Small intestine (tissue), 7 donors: ENCODE measurements around the gene ECI2. TPM values are rescaled to one million over a fixed set of nuclear protein-coding genes. Genes with fewer than 3 reads are reported as not detected.
A peak's percentile ranks its signal among the peaks of the same experiment; 100 is the strongest.

ENCODE experiments used
- DNase-seq, 2 donors: peaks; one replicate each; pipeline versions ENCODE4 v3.0.0 to v3.0.0-alpha.2; 2013
- FAIRE-seq: peaks from 2 replicates; lab custom pipeline; 2012; peaks lifted over from hg19 to GRCh38; lab: Jason Lieb, UNC
- H3K27ac ChIP-seq, 3 donors: one replicate each; pipeline ENCODE4 v1.5.1; 2013; ENCODE audit warnings: low read length in 2 of 3, mild to moderate bottlenecking in 2 of 3, control low read depth in 1 of 3, inconsistent platforms in 1 of 3, low read depth in 1 of 3, moderate library complexity in 1 of 3
- H3K27me3 ChIP-seq, 3 donors: one replicate each; pipeline ENCODE4 v1.6.1; 2013; ENCODE audit warnings: low read length in 3 of 3, inconsistent platforms in 1 of 3; ENCODE audit not compliant: control insufficient read depth in 3 of 3, insufficient read depth in 3 of 3
- H3K36me3 ChIP-seq, 3 donors: one replicate each; pipeline ENCODE4 v1.6.1; 2013; ENCODE audit warnings: low read length in 3 of 3, inconsistent platforms in 1 of 3, low read depth in 1 of 3, mild to moderate bottlenecking in 1 of 3, moderate library complexity in 1 of 3; ENCODE audit not compliant: control insufficient read depth in 3 of 3, insufficient read depth in 2 of 3
- H3K4me1 ChIP-seq, 3 donors: one replicate each; pipeline ENCODE4 v1.6.1; 2013; ENCODE audit warnings: low read length in 2 of 3, inconsistent platforms in 1 of 3, low read depth in 1 of 3, mild to moderate bottlenecking in 1 of 3, moderate library complexity in 1 of 3; ENCODE audit not compliant: control insufficient read depth in 3 of 3, insufficient read depth in 2 of 3
- H3K4me3 ChIP-seq, 3 donors: one replicate each; pipeline ENCODE4 v1.5.1; 2013; ENCODE audit warnings: low read length in 3 of 3, control low read depth in 1 of 3, inconsistent platforms in 1 of 3, low read depth in 1 of 3, mild to moderate bottlenecking in 1 of 3, moderate library complexity in 1 of 3
- H3K9me3 ChIP-seq, 2 donors: one replicate each; pipeline ENCODE4 v1.6.1; 2013; ENCODE audit warnings: low read depth in 1 of 2, low read length in 1 of 2; ENCODE audit not compliant: control insufficient read depth in 2 of 2, insufficient read depth in 1 of 2
- WGBS, 3 donors: extraction: QIAGEN DNeasy Blood & Tissue Kit; methylation state at CpG; one replicate each; pipeline ENCODE4 v1.1.7; 2013; 5-methylcytosine and 5-hydroxymethylcytosine counted together
- polyA plus RNA-seq, 4 donors: library from polyadenylated mRNA; stranded (reverse) in 3 of 4; unstranded in 1 of 4; fragments of 200-250 nt in 3 of 4; fragments of 120-200 nt in 1 of 4; gene quantifications; one replicate each; pipeline versions ENCODE4 v1.2.1 to v1.2.3, GENCODE V29; 2013
- donor health status: healthy with polysubstance abuse.
- donor health status: control.
- donor health status: control.
- donor health status: Bipolar disorder and iron deficiency.
- donor health status: healthy.

The ECI2 gene
- polyA plus RNA-seq, 4 donors, result 64.3 to 94.8 (median 73.5) TPM

DNA sequence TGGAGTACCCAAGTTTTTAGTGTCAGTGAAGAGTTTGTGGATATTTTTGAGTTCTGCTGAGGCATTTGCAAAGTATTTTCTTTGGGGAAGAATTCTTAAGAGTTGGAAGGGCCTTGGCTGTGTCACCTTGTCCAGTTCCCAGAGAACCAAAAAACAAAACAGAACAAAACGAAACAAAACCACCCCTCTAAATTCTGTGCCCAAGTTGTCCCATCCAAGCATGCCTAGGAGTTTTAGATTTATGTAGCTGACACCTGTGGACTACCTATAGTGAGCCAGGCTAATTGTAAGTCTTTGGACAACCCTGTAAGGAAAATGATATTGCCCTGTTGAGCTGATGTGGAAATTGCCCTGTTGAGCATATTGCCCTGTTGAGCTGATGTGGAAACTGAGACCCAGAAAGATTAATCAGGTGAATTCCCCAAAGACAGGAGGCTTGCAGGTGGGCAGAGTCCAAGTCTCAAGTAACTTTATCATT is 1.0 kb upstream of the ECI2 start:
- H3K36me3 ChIP-seq, result peaks cover 0 to 12% (median 4%) of the 10 kb centered on the region in 3 donors
- peak; percentile 21 to 32 for DNase-seq
- WGBS, 3 donors, result 5 to 14% (median 7%) methylated on average over 1 of the region's 1 CpG
- peaks cover 2 to 23% (median 8%) of the 10 kb centered on the region in 3 donors for H3K4me1 ChIP-seq
- FAIRE-seq, result no peak
- H3K9me3 ChIP-seq, result peaks cover 0 to 6% of the 10 kb centered on the region in 2 donors
- H3K4me3 ChIP-seq, result peak overlapping the region; percentile 56 to 78 (median 57)
- no peaks in the 10 kb centered on the region for H3K27me3 ChIP-seq
- H3K27ac ChIP-seq, result peak overlapping the region; percentile 72 to 83 (median 78)

GRCh38 chr6:4135665-4136353 is 434 bp upstream of the ECI2 start:
- H3K36me3 ChIP-seq, result peaks cover 0 to 12% (median 4%) of the 10 kb centered on the region in 3 donors
- H3K4me1 ChIP-seq, result peaks cover 2 to 23% (median 8%) of the 10 kb centered on the region in 3 donors
- peak overlapping the region; percentile 72 to 83 (median 78) for H3K27ac ChIP-seq
- peaks cover 0 to 6% of the 10 kb centered on the region in 2 donors for H3K9me3 ChIP-seq
- no peak for FAIRE-seq
- 0 to 1% (median 0%) methylated on average over 36 to 64 of the region's 64 CpGs for WGBS, 3 donors
- H3K27me3 ChIP-seq, result no peaks in the 10 kb centered on the region
- DNase-seq, result peak; percentile 94 to 95
- peak overlapping the region; percentile 56 to 78 (median 57) for H3K4me3 ChIP-seq

DNA sequence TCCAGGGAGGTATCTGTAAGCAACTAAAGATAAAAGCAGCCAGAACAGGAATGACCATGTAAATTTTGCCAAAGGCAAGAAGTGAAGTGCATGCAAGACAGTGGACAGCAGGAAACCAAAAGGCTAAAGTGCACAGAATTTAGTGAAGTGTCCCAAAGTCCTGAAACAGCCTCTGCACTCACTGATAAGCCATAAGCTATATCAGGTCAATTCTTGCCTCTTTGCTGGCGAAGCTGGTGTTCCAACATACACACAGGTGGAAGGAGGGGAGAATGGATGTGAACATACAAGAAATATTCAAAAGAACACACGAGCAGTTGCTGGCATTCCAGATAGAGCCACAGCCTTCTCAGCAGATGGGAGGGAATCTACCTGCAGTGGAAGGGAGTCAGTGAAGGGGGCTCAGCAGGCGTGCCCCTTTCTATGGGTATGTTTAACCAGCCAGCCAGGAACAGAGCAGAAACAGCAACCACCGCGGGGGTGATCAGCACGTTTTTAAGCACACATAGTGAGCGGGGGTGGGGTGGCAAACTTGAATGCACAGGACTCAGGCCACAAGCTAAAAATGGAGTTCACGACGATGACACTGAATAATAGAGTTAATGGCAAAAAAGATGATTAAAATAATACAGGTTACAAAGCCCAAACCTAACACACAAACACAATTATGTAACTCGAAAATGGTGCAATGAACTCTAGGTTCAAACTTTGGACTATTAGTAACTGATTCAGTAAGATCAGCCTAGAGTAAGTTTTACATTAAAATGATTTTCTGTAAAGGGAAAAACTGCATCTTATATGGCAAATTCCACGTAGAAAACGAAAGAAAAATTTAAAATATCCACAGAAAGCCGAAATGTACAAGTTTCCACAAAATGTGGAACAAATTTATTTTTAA is 1.2 kb downstream of the ECI2 start:
- peak overlapping the region; percentile 28 to 74 (median 71) for H3K27ac ChIP-seq
- peaks cover 2 to 23% (median 8%) of the 10 kb centered on the region in 3 donors for H3K4me1 ChIP-seq
- peak; percentile 47 to 63 for DNase-seq
- H3K9me3 ChIP-seq, result peaks cover 0 to 6% of the 10 kb centered on the region in 2 donors
- FAIRE-seq, result no peak
- peak overlapping the region in 2 of 3 donors; percentile 57 to 66 for H3K4me3 ChIP-seq
- no peaks in the 10 kb centered on the region for H3K27me3 ChIP-seq
- 6 to 17% (median 9%) methylated on average over 13 of the region's 13 CpGs for WGBS, 3 donors
- H3K36me3 ChIP-seq, result peaks cover 0 to 19% (median 11%) of the 10 kb centered on the region in 3 donors

- Histone ChIP-seq H3K9me3 (peaks cover 0 to 6% of the 10 kb centered on the region in 2 donors), H3K27ac (no peak overlapping the region), H3K4me1 (peaks cover 0 to 12% (median 4%) of the 10 kb centered on the region in 3 donors), H3K36me3 (peaks cover 7 to 23% (median 14%) of the 10 kb centered on the region in 3 donors), H3K27me3 (no peaks in the 10 kb centered on the region), H3K4me3 (no peak overlapping the region)
- 80 to 86% (median 81%) methylated on average over 5 of the region's 5 CpGs for WGBS, 3 donors
- DNase-seq, result peak in 1 of 2 donors; percentile 40
- FAIRE-seq, result no peak
These were observed 4.9 kb downstream of the ECI2 start for GRCh38 chr6:4130357-4130987.

- peaks cover 0 to 6% of the 10 kb centered on the region in 2 donors for H3K9me3 ChIP-seq
- FAIRE-seq (no peak), DNase-seq (no peak)
- H3K36me3 ChIP-seq, result peaks cover 9 to 23% (median 14%) of the 10 kb centered on the region in 3 donors
- H3K4me1 ChIP-seq, result peaks cover 0 to 14% (median 4%) of the 10 kb centered on the region in 3 donors
- no peak overlapping the region for H3K4me3 ChIP-seq
- H3K27ac ChIP-seq, result no peak overlapping the region
- no peaks in the 10 kb centered on the region for H3K27me3 ChIP-seq
These were observed 5.9 kb downstream of the ECI2 start for GRCh38 chr6:4129446-4129845.

GRCh38 chr6:4128748-4129147 is 6.6 kb downstream of the ECI2 start:
- Histone ChIP-seq H3K4me1 (peaks cover 0 to 8% (median 0%) of the 10 kb centered on the region in 3 donors), H3K4me3 (no peak overlapping the region), H3K27ac (no peak overlapping the region), H3K36me3 (peaks cover 11 to 24% (median 14%) of the 10 kb centered on the region in 3 donors), H3K9me3 (peaks cover 0 to 6% of the 10 kb centered on the region in 2 donors), H3K27me3 (no peaks in the 10 kb centered on the region)
- 82 to 90% (median 88%) methylated on average over 6 of the region's 6 CpGs for whole genome bisulfite sequencing, 3 donors
- DNase-seq (no peak), FAIRE-seq (no peak)

DNA sequence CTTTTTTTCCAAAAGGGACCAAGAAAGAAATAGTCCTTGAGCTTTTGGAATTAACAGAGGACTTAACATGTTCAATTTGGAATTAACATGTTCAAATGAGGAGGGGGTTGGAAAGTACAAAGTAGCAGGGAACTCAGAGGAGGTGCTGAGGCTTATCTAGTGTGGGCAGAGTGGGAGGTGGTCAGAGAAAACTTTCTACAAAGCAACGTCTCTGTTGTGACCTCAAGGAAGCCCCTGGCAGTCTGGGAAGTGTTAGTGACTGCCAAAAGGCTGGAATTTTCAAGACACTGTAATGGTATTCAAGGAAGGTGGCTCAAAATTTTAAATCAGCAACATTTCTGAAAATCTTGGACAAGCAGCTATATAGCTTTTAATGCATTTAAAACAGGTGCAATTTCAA is 7.3 kb downstream of the ECI2 start:
- no peaks in the 10 kb centered on the region for H3K27me3 ChIP-seq
- peaks cover 13 to 28% (median 17%) of the 10 kb centered on the region in 3 donors for H3K36me3 ChIP-seq
- H3K9me3 ChIP-seq, result peaks cover 0 to 6% of the 10 kb centered on the region in 2 donors
- H3K27ac ChIP-seq, result no peak overlapping the region
- WGBS, 3 donors, result 31 to 51% (median 42%) methylated on average over 1 of the region's 1 CpG
- no peak overlapping the region for H3K4me3 ChIP-seq
- FAIRE-seq (no peak), DNase-seq (no peak)
- peaks cover 0 to 5% (median 0%) of the 10 kb centered on the region in 3 donors for H3K4me1 ChIP-seq
